ENCODE data around the gene CFHR5.

Gene CFHR5

DNA sequence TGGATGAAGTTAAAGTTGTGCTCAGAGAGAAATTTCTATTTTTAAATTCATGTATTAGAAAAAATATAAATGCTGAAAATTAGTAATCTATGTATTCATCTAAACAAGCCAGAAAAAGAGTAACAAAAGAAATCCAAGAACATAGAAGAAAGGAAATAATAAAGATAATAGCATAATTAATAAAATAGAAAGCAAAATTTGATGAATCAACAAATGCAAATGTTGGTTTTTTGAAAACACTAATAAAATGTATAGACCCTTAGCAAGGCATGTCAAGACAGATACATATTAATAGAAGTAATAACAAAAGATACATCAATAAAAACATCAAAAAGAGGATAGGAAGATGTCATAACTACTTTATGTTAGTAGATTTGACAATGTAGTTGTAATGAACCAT is 71.7 kb downstream of the CFHR5 start:
- no peak for TF ChIP-seq ZFX (IDR thresholded peaks at IDR 0.05; ENCODE audit: borderline replicate concordance)
- TF ChIP-seq, protein P1, sequence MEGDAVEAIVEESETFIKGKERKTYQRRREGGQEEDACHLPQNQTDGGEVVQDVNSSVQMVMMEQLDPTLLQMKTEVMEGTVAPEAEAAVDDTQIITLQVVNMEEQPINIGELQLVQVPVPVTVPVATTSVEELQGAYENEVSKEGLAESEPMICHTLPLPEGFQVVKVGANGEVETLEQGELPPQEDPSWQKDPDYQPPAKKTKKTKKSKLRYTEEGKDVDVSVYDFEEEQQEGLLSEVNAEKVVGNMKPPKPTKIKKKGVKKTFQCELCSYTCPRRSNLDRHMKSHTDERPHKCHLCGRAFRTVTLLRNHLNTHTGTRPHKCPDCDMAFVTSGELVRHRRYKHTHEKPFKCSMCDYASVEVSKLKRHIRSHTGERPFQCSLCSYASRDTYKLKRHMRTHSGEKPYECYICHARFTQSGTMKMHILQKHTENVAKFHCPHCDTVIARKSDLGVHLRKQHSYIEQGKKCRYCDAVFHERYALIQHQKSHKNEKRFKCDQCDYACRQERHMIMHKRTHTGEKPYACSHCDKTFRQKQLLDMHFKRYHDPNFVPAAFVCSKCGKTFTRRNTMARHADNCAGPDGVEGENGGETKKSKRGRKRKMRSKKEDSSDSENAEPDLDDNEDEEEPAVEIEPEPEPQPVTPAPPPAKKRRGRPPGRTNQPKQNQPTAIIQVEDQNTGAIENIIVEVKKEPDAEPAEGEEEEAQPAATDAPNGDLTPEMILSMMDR (IDR thresholded peaks at IDR 0.05): no peak
- H3K27ac ChIP-seq: no peak overlapping the region

Measured in 22Rv1 (cell line).